A673 (cell line): Measurements from ENCODE around the gene DLEU7. TPM values are rescaled to one million over a fixed set of nuclear protein-coding genes. Genes with fewer than 3 reads are reported as not detected.

ENCODE experiments used
- BruUV-seq: library from RNA; stranded (reverse); fragments of 400-500 nt; replicated peaks from 2 replicates; lab custom pipeline; 2021; lab: Mats Ljungman, UMichigan
- CTCF ChIA-PET: fragments of 300-600 bp; sonication (Branson Sonifier 250); formaldehyde crosslinking; loops from one replicate; lab custom pipeline; 2022; ENCODE audit warnings: antibody characterized with exemption; lab: Charles Lee
- POLR2A ChIA-PET: fragments of 300-600 bp; sonication (Branson Sonifier 250); formaldehyde crosslinking; loops from one replicate; lab custom pipeline; 2022; ENCODE audit warnings: antibody characterized with exemption; ENCODE audit not compliant: low non-redundant PET; lab: Charles Lee
- DNase-seq: peaks from one replicate; pipeline ENCODE4 v3.0.0-alpha.2; 2015; ENCODE audit warnings: low spot score
- H3K27ac ChIP-seq: fragments of 200-600 bp; sonication (generic); 2 replicates; pipeline ENCODE4 v1.5.1; 2016; ENCODE audit warnings: mixed run types, low read depth, mild to moderate bottlenecking, mixed read lengths, antibody characterized with exemption, low read length; ENCODE audit not compliant: poor library complexity, severe bottlenecking
- H3K27me3 ChIP-seq: fragments of 200-600 bp; sonication (generic); replicated peaks from 2 replicates; pipeline ENCODE4 v1.6.1; 2017; ENCODE audit warnings: mixed run types, low read depth, mild to moderate bottlenecking, mixed read lengths, antibody characterized with exemption, low read length; ENCODE audit not compliant: insufficient read depth, poor library complexity
- H3K36me3 ChIP-seq: fragments of 200-600 bp; sonication (generic); 2 replicates; pipeline ENCODE4 v1.6.1; 2016; ENCODE audit warnings: mixed run types, mild to moderate bottlenecking, mixed read lengths, antibody characterized with exemption, low read length; ENCODE audit not compliant: insufficient read depth, poor library complexity, severe bottlenecking
- H3K4me1 ChIP-seq: fragments of 200-600 bp; sonication (generic); 2 replicates; pipeline ENCODE4 v1.6.1; 2017; ENCODE audit warnings: mixed run types, mild to moderate bottlenecking, mixed read lengths, antibody characterized with exemption, low read length; ENCODE audit not compliant: insufficient read depth, poor library complexity, severe bottlenecking
- H3K4me3 ChIP-seq: fragments of 200-600 bp; sonication (generic); 2 replicates; pipeline ENCODE4 v1.5.1; 2016; ENCODE audit warnings: low read depth, mixed run types, mild to moderate bottlenecking, mixed read lengths, low read length; ENCODE audit not compliant: poor library complexity, severe bottlenecking
- H3K9me3 ChIP-seq: fragments of 200-600 bp; sonication (generic); 2 replicates; pipeline ENCODE4 v1.6.1; 2016; ENCODE audit warnings: mixed run types, low read depth, mild to moderate bottlenecking, mixed read lengths, antibody characterized with exemption, low read length; ENCODE audit not compliant: poor library complexity, severe bottlenecking
- EZH2 ChIP-seq: fragments of 200-600 bp; sonication (generic); IDR thresholded peaks from 2 replicates; pipeline ENCODE4 v1.6.1; 2017; ENCODE audit warnings: borderline replicate concordance, low read depth, mild to moderate bottlenecking, mixed read lengths, antibody characterized with exemption, low read length; ENCODE audit not compliant: poor library complexity, severe bottlenecking
- intact Hi-C: fragments of 100-400 bp; cut with micrococcal nuclease; formaldehyde crosslinking; loops from one replicate; pipeline ENCODE4 v1.10.0; 2022; ENCODE audit not compliant: unreplicated experiment
- total RNA-seq: library from RNA; stranded (reverse); gene quantifications from 2 replicates; pipeline ENCODE4 v1.2.3, GENCODE V29; 2021
- TF ChIP-seq, protein P1 (sequence below): fragments of 300-800, 200-600 bp; sonication (generic); conservative IDR thresholded peaks from 2 replicates; pipeline ENCODE4 v1.5.1; 2017; ENCODE audit warnings: low read depth, mild to moderate bottlenecking, antibody characterized with exemption, low read length, moderate library complexity, mixed read lengths

The DLEU7 gene
- total RNA-seq, 1 experiment from 2014 or later = not detected

DNA sequence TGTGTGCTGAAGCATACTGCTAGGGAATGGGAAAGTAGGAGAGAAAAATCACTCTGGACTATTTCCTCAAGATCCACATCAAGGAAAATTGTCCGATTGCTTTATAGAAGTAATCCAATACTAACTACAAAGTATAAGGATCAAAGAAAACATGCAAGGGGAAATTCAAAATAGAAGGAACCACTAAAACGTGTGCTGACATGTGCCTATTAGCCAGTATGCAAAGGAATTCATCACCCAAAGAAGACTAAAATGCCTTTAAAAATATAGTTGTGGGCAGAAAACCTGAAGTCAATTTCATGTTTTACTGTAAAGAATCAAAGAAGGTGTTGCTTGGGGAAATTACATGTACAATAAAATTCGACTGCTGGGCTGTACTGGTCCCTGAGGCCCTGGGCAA, 14.3 kb downstream of the DLEU7 start:
- ChIA-PET POLR2A (no interaction called here), CTCF (no interaction called here)
- no TSS peak for BruUV-seq
- intact Hi-C loops = no loop called here
- H3K36me3 ChIP-seq = no peaks in the 10 kb centered on the region
- no peak for DNase-seq
- TF ChIP-seq, protein P1, sequence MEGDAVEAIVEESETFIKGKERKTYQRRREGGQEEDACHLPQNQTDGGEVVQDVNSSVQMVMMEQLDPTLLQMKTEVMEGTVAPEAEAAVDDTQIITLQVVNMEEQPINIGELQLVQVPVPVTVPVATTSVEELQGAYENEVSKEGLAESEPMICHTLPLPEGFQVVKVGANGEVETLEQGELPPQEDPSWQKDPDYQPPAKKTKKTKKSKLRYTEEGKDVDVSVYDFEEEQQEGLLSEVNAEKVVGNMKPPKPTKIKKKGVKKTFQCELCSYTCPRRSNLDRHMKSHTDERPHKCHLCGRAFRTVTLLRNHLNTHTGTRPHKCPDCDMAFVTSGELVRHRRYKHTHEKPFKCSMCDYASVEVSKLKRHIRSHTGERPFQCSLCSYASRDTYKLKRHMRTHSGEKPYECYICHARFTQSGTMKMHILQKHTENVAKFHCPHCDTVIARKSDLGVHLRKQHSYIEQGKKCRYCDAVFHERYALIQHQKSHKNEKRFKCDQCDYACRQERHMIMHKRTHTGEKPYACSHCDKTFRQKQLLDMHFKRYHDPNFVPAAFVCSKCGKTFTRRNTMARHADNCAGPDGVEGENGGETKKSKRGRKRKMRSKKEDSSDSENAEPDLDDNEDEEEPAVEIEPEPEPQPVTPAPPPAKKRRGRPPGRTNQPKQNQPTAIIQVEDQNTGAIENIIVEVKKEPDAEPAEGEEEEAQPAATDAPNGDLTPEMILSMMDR = no peak
- no peak for TF ChIP-seq EZH2
- H3K9me3 ChIP-seq = no peaks in the 10 kb centered on the region
- no peaks in the 10 kb centered on the region for H3K4me1 ChIP-seq
- peaks cover 3% of the 10 kb centered on the region for H3K27me3 ChIP-seq
- H3K4me3 ChIP-seq = no peak overlapping the region
- H3K27ac ChIP-seq = no peak overlapping the region

DNA sequence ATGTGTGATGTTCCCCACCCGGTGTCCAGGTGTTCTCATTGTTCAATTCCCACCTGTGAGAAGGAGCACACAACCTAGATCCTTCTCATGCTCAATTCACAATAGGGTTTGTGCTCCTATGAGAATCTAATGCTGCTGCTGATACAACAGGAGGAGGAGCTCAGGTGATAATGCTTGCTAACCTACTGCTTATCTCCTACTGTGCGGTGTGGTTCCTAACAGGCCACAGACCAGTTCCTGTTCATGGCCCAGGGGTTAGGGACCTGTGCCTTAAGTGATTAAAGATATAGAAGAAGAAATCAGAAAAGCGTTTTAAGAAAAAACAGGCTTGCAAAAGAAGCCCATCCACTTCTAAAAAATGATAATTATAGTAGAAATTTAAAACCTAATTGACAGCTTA, 17.5 kb downstream of the DLEU7 start:
- BruUV-seq = no TSS peak
- POLR2A ChIA-PET = no interaction called here
- Histone ChIP-seq H3K36me3 (no peaks in the 10 kb centered on the region), H3K27me3 (peaks cover 3% of the 10 kb centered on the region), H3K4me1 (no peaks in the 10 kb centered on the region), H3K27ac (no peak overlapping the region), H3K4me3 (no peak overlapping the region), H3K9me3 (no peaks in the 10 kb centered on the region)
- intact Hi-C loops = no loop called here
- no peak for DNase-seq
- CTCF ChIA-PET = no interaction called here
- TF ChIP-seq, protein P1 = no peak
- no peak for TF ChIP-seq EZH2

DNA sequence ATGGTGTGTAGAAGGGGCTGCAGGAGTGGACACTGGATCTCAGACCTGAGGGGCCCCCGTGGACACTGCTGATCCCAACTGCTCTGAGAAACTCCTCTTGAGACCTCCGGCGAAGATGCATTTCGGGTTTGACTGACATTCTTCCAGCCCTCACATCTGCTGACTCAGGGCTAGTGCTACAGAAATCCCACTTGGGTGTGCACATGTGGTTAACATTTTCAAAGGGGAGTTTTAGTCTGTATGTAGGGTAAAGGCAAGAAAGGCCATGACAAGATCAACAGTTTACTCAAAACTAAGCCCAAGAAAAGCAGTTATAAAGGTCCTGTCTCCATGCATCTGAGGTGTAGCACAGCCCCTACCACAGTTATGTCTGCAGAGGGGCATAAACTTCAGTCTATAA, 31.2 kb downstream of the DLEU7 start:
- intact Hi-C loops = no loop called here
- ChIA-PET CTCF (no interaction called here), POLR2A (no interaction called here)
- H3K27ac ChIP-seq = no peak overlapping the region
- no peaks in the 10 kb centered on the region for H3K4me1 ChIP-seq
- DNase-seq = no peak
- no peak overlapping the region for H3K4me3 ChIP-seq
- H3K36me3 ChIP-seq = no peaks in the 10 kb centered on the region
- no peaks in the 10 kb centered on the region for H3K9me3 ChIP-seq
- TF ChIP-seq, protein P1 = no peak
- TF ChIP-seq EZH2 = no peak
- BruUV-seq = no TSS peak
- H3K27me3 ChIP-seq = no peaks in the 10 kb centered on the region
